HG02623 (cell line): Measurements from ENCODE around the gene UBE2E1.

Source experiments
- ATAC-seq: cut with Tn5 transposase; IDR thresholded peaks from one replicate; pipeline ENCODE4 v1.9.1; 2021; ENCODE audit warnings: moderate library complexity; ENCODE audit not compliant: unreplicated experiment

The UBE2E1 gene

DNA sequence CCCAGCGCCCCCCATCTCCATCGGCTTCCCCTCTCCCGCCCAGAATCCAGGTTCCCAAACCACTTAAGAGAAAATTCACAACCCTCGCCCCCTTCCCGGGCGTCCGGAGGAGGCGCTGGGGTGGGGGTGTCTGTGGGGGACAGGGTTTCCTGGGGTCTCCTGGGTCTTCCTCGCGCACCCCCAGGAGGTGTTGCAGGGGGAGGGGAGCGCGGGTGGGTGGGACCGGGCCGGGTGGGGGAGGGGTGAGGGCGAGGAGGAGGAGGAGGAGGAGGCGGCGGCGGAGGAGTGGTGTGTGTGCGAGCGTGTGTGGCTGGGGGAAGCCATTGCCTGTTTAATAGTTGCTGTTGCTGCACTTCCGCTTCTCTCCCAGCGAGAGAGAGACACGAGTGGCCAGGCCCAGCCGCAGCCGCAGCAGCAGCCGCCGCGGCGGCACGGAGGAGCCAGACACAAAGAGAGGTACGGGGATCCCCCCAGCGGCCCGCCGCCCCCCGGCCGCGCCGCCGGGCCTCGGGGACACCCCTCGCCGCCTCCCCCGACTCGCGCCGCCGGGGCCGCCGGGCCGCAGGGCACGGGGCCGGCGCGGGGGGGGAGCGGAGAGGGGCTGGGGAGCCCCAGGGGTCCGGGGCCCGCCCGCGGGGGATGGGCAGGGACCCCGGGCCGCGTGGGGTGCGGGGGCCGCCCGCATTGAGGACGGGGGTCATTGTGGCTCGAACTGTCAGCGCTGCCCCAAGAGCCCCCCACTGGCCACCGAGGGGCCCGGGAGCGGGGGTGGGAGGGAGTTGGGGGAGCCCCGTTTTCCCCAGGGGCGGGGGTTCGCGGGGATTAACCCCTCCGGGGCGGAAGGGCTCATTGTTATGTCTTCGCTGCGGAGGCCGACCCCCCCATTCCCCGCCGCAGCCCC, at the start of gene UBE2E1:
UBE2E1 (plus strand) TSS at position 323 of the 901 bp plus-strand sequence. CDS start 1,315 bp downstream, outside the sequence.
- peak; percentile 70 for ATAC-seq

DNA sequence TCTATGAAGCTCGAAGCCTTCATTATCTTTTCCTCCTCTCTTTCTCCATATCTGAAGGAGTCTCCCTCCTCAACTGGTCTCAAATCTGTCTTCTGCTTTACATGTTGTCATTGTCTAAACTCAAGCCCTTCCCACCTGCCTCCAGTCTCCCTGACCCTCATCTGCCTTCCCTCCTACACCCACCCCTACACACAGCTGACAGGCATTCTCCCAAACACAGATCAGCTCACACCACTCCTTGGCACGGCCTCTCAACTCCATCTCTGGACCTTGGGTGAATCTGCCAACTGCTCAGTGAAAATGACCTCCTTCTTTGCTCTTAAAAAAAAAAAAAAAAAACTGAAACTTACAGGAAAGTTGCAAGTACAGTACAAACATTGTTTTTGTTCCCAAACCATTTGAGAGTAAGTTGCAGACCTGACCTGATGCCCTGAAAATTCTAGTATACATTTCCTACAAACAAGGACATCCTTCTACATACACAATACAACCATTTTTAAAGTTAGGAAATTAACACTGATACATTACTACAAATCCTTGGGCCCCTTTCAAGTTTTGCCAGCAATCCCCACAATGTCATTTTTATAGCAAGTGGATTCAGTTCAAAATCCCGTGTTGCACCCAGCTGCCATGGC, 49.4 kb upstream of the UBE2E1 start:
- ATAC-seq: no peak

DNA sequence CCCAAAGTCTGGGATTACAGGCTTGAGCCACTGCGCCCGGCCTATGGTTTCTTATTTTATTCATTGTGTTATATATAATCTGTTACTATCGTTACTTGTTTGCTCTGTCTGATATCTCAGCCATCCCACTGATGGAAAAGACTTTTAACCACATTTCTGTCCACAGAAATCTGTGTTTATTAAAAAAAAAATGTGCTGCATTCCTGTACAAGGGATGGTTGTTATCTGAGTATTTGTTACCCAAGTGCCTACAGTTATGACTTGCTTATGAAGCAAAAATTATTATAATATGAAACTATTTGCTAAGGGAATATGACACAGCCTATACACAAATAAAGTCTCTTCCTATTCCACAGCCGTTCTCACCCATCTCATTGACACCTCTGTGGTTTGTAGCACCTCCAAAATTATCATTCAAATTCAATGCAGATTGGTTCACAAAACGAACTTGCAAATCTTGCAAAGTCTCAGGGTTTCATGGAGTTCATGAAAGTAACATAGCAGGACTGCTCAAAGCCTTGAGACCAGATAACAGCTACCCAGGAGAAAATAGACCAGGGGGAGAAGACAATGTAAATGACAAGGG, 47.4 kb upstream of the UBE2E1 start:
- ATAC-seq: no peak

DNA sequence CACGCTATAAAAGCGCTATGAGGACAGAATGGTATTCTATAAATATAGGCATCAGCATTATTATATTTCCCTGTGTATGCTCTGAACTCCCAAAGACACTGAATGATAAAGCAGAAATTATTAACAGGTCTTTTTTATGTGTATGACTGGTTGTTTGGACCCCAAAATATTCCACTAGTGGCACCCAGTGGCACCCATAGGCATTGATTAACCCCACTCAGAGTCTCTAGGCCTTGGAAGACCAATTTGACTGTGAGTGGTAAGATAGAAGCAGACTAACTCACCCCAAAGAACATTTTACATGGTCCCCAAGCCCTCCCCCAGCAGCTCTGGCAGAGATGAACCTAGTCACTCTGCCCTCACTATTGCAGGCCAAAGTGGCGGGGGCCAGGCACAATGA, 45.4 kb upstream of the UBE2E1 start:
- peak; percentile 1 for ATAC-seq

DNA sequence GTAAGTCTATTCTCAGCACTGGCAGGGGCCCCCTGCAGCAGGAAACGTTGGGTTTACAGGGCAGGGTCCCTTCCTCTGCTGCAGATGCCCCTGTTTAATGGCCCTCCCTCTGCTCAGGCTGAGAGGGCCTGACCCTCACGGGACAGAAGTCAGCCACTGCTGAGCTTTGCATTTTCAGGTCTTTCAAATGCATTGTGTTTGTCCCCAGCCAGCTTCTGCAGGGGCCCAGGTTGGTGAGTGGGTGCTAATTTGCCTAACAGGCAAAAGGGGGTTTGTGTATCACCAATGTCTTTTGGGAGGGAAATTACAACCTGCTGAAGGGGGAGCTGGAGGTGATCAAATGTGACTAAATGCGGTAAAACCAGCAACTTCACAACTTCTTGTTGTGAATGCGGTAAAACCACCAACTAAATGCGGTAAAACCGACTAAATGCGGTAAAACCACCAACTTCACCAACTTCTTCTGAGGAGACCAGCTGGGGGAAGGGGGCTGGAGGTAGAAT, 44.8 kb upstream of the UBE2E1 start:
- ATAC-seq: peak; percentile 48

DNA sequence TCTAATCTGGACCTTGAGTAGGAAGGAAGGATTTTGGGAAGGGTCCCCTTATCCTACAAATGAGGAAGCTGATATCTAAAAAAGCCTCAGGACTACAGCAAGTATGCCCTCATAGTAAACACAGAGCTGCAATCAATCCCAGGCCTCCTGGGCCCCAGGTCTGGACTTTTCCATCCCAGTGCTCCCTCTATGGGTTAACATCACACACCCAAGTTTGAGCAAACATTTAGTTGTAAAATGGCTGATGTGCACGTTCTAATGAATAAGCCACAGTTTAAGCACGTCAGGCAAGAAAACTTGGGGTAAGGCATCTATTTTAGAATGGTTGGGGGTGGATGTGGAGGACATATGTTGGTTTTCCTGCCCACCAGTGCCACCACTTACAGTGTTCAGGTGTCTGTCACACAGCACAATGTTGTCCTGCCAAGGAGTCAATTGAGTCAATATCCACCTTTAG, 44.3 kb upstream of the UBE2E1 start:
- ATAC-seq: no peak

DNA sequence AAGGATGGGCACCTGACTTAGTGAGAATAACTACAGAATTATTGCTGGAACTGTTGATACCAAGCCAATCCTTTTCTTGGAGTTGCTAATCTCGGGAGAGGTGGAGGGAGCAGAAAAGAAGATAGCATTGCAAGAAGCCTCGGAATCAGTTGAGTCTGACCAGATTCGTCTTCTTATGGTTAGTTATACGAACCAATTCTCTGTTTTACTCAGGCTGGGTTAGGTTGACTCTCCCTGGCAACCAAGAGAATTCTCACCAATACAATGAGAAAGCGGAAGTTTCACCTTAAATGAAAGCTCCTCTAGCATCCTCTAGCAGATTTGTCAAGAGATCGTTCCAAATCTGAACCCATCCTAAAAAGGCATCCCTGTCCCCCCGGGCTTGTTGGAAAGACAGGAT, 43.5 kb upstream of the UBE2E1 start:
- ATAC-seq: peak; percentile 70

DNA sequence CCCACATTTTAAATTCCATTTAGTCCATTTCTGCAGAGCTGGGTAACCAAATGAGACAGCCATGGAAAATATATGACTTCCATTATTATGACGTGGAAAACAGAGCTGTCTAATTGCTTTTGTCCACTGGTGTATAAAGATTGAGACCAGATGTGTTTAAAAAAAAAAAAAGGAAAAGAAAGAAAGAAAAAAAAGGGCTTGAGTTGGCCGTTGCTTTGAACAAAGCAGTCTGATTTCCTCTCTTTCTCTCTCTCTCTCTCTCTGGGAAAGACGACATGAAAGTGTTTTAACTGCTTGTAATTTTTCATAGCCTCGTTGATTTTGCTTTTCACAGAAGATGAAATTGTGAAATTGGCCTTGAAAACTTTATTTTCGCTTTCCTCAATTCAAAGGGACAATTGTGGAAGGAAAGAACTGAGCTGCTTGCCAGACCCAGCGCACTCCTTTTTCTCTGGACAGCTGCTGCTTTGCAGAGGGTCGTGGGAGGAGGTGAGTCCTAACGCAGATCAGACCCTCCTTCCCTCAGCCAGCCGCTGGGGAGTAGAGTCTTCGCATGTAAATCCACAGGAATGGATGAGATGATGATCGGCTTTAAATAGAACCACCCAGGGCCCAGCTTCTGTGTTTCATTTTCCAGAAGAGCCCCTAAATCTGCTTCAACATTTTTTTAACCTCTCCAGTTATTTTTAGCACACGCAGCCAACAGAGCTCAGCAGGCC, 42.8 kb upstream of the UBE2E1 start:
- ATAC-seq: no peak

DNA sequence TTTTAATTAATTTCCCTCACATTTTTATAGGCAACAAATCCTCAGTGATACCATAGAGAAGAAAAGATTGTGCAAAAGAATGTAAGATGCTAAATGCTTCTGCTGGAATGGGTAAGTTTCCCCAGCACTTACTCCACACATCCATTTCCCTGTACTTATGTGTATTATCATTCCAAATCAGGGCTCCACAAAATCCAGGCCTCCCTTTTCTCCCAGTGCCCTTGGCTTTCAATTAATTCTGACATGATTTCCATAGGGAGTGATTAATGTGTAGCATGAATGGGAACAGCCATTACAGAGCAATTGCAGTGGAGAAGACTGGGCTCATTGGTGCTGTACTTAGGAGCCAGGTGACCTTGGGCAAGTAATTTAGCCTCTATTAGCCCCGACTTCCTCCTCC, 41.3 kb upstream of the UBE2E1 start:
- ATAC-seq: no peak

DNA sequence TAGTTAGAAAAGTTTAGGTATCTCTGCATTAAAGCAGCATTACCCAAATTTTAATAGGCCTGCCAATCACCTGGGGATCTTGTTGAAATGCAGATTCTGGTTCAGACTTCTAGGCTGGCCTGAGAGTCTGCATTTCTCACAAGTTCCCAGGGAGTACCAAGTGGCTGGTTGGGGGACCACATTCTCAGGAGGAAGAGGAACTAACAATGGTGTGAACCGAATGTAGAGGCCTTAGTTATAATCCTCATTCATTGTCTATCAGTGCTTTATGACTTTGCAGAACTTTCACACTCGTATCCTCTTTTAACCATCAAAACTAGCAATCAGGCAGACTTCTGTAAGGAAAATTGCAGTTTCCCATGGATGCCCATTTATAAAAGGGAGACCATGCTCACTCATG, 38.2 kb upstream of the UBE2E1 start:
- no peak for ATAC-seq

DNA sequence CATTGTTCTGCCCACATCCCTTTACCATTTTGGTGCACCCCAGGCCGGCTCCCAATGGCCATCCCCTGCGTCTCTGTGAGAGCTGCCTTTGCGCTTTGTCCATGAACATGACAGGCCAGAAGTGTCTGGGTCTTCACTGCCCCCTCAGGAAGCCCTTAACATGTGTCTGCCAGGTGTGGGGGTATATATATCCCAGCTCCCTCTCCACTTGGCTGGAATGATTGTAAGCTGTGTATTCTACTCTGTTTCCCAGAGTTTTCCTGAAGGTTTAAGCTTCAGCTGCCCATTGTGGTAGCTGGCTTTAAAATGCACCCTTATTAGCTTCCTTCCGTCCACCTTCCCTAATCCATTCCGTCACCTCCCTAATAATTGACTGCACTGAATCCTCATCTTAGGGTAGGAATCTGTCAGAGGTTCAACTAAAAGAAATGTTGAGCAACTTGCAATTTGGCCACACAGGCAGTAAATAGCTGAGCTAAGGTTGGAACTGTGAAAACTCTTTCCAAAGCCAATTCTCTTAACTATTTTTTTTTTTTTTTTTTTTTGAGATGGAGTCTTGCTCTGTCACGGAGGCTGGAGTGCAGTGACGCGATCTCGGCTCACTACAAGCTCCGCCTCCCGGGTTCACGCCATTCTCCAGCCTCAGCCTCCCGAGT, 30.4 kb upstream of the UBE2E1 start:
- ATAC-seq: no peak

DNA sequence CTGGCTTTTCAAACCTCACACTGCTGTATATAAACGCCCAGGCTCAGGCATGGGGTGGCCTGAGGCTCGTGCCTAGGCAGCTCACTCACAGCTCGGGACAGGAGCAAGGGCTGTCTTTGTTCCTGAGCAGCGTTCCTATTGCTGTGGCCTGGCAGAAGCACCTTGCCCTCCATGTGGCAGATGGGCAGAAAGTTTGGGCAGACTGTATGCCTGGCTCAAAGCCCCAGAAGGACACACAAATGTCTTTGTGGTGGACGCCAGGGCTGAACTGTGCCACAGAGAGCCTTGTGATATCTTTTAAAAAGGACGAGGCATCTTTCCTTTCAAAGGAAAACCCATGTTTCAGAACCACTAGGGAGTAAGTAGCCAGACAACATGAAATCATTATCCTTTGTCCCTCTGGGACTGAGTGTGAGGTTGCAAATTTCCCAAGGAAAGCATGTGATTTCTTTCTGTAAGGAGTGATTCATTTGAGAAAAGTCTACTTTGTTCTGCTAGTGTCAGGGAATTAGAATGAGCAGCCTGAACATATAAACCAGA, 29.3 kb upstream of the UBE2E1 start:
- no peak for ATAC-seq

DNA sequence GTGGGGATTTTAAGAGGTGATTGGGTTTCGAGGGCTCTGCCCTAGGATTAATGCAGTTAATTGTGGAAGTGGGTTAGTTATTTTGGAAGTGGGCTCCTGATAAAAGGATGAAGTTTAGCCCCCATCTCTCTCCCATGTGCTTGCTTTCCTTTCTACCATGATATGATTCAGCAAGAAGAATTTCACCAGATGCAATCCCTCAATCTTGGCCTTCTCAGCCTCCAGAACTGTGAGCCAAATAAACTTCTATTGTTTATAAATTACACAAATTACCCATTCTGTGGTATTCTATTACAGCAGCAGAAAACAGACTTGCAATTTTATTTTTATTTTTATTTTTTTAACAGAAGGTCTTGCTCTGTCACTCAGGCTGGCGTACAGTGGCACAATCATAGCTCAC, 27.3 kb upstream of the UBE2E1 start:
- no peak for ATAC-seq

DNA sequence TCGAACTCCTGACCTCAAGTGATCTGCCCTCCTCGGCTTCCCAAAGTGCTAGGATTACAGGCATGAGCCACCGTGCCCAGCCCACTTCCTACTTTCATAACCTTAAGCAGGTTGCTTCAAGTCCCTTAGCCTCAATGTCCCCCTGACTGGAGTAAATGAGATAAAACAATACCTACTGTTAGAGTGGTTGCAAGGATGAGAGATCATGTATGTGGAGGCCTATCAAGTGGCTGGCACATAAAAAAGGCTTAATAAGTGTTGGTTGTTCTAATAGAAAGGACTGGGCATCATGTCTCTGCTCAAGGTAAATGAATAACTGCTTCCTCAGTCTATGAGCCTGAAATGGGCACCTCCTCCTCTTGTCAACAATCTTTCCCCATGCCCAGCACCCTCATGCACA, 25.9 kb upstream of the UBE2E1 start:
- no peak for ATAC-seq

DNA sequence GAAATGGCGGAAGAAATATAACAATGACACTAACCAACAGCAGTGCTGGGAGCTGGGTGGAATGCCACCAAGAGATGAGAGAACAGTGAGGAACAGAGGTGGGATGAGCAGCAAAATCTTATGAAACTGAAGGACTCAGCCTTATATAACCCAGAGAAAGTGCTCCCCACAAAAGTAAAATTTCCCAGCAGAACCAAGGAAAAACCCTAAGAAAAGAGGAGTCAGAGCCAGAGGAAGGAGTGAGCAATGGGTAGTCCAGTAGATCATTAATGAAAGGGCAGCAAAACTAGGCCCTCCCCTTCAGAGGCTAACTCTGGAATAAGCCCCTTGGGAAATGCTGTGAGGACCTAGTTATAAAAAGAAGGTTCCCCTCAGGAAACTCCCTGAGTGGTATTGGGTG, 24.7 kb upstream of the UBE2E1 start:
- ATAC-seq: peak; percentile 43

DNA sequence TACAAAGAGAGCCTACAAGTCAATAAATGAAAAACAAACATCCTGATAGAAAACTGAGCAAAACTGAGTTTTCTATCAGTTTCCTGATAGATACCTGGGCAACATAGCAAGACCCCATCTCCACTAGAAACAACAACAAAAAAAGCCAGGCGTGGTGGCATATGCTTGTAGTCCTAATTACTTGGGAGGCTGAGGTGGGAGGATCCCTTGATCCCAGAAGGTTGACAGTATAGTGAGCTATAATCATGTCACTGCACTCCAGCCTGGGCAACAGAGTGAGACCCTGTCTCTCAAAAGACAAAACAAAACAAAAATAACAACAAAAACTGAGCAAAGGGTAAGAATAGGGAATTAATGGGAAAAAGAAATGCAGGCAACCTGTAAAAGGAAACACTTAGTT, 23.9 kb upstream of the UBE2E1 start:
- ATAC-seq: no peak

DNA sequence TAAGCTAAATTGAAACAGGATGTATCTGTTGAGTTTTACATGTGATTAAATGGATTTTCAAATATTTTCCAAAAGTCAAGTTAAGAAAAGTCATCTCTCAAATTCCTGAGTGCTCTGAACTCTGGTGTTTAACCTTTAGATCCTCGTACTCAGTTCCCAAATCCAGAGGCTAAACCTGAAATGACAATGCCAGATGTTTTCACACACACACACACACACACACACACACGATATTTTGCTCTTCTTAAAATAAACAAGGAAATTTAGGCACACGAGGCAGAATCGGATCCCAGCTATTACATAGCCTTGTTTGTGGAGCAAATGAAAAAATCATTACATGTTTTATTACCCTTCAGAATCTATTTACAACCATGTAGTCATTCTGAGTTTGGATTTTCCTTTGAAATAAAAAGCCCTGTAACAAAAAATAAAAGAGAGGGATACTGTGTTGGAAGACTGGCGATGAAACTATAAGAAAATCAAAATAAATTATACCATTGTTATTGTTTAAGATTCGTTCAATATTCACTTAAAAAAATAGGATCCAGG, 20.6 kb upstream of the UBE2E1 start:
- ATAC-seq: no peak

DNA sequence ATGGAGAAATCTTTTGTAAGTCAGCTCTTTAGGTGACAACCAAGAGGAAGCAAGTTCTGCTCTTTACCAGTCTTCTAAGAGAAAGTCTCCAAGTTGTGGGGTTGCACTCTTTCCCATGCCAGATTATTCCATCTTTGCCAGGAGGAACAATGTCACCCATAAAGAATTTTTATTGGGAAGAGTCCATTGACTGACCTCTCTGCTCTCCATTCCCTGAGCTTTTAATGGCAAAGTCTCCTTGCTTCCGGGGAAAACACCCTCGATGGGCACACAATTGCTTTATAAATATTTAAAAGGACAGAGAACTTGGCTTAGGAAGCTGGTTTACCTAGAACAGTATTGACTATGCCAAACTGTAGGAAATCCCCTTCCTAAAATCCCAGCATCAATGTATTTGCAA, 19.9 kb upstream of the UBE2E1 start:
- no peak for ATAC-seq

DNA sequence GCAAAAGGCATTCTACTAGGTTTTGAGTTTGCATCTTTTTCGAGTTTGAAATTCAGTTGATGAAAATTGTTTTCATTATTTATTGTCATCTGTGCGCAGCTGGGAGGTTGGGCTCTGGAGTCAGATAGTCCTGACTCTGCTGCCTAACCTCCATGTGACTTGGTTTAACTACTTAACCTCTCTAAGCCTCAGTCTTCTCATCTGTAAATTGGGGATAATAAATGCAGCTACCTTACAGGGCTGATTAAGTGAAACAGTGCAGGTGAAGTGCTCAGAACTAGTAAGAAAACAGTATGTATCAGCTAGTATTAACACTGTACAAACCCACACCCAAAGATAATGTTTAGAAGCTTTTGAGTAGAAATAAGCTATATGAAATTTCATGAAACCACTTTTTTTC, 14.1 kb upstream of the UBE2E1 start:
- ATAC-seq: no peak

DNA sequence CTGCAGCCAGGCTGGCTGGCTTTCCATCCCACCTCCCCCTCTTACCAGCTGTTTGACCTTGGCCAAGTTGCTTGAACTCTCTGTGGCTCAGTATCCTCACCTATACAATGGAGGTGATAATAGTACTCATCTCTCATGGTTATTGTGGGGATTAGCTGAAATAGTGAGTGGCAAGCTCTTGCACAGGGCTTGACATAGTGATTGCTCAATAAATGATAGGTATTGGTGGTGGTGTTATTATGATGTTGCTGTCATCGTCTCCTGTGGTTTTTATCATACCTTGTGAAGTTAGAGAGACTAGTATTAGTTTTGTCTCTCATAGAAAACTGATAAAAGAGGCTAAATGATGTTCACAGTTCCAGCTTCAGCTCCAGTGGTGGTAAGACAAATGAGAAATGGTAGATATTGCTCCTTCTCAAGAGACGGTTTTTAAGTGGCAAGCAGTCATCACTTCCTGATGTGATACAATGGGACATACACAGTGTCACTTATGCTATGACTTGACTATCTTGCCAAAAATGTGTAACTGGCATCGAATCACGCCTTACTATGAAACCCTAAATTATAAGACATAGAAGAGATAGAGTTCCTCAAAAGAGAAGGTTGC, 12.1 kb upstream of the UBE2E1 start:
- ATAC-seq: no peak
